ENCODE measurements around the gene TTC23.

TTC23 gene

GRCh38 chr15:99121691-99122410 lies 127.5 kb downstream of the TTC23 start:
- no peak overlapping the region for H3K4me3 ChIP-seq (ENCODE audit: low read depth, low read length)

GRCh38 chr15:99121207-99121606 lies 128.2 kb downstream of the TTC23 start:
- TF ChIP-seq CTCF (IDR thresholded peaks at IDR 0.05; ENCODE audit: low read depth, low read length), result no peak
- H3K4me3 ChIP-seq (ENCODE audit: low read depth, low read length), result no peak overlapping the region

More at GRCh38 chr15:99121691-99122410, 127.5 kb downstream of the TTC23 start:
- no peak for TF ChIP-seq CTCF (IDR thresholded peaks at IDR 0.05; ENCODE audit: low read depth, low read length)

- no peak overlapping the region for H3K4me3 ChIP-seq (ENCODE audit: low read depth, low read length)
- no peak for TF ChIP-seq CTCF (IDR thresholded peaks at IDR 0.05; ENCODE audit: low read depth, low read length)
Measured at GRCh38 chr15:99120050-99120777, 129.2 kb downstream of the TTC23 start.

GRCh38 chr15:99118801-99119546 lies 130.4 kb downstream of the TTC23 start:
- H3K4me3 ChIP-seq (ENCODE audit: low read depth, low read length), result no peak overlapping the region
- TF ChIP-seq CTCF (IDR thresholded peaks at IDR 0.05; ENCODE audit: low read depth, low read length), result no peak

- TF ChIP-seq CTCF (IDR thresholded peaks at IDR 0.05; ENCODE audit: low read depth, low read length), result no peak
- no peak overlapping the region for H3K4me3 ChIP-seq (ENCODE audit: low read depth, low read length)
Measured at GRCh38 chr15:99118258-99118632, 131.1 kb downstream of the TTC23 start.

GRCh38 chr15:99117563-99118257 lies 131.7 kb downstream of the TTC23 start:
- TF ChIP-seq CTCF (IDR thresholded peaks at IDR 0.05; ENCODE audit: low read depth, low read length), result no peak
- H3K4me3 ChIP-seq (ENCODE audit: low read depth, low read length), result no peak overlapping the region

All from WI38 (cell line).